Measurements from ENCODE around the gene LRRC45. TPM values are rescaled to one million over a fixed set of nuclear protein-coding genes. Genes with fewer than 3 reads are reported as not detected.
A peak's percentile ranks its signal among the peaks of the same experiment; 100 is the strongest.

LRRC45 gene
- total RNA-seq, 2 experiments from 2014 or later = 41.2 to 52.0 TPM

DNA sequence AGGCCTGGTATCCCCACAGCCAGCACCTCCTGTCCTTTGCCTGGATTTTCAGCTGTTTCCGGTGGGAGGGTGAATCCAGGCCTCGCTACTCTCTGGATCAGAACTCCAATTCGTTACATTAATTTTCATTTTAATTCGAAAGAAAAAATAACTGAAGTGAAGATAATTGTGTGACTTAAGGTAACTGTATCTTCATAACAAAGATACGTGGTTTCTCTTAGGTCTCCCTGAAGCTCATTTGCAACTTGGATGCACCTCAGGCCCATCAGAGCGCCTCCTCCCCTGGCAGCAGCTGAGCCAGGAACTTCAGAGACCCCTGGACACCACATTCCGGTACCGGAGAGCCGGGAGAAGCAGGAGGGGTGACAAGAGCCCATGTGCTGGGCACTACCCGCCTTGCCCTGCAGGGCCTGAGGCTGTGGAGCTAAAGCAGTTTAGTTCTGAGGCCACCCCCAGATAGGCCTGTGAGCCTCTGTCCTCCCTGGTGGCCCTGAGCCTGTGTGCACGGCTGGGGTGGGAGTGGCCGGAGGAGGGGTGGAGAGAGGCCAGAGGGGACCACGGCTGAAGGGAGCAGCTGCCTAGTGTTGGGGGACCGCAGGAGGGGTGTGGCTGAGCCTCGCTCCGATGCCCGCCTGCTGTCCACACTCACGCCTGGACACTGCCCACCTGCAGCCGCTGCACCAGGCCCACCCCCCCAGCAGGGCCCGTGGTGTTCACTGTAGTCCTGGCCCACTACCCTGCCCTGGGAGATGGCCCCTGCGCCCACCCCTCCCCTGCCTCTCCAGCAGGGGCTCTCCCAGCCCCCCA lies 53.9 kb downstream of the LRRC45 start:
- Histone ChIP-seq H3K36me3 (ENCODE audit: insufficient read depth, low read length) (peaks cover 54% of the 10 kb centered on the region), H2AFZ (ENCODE audit: low read length) (no peak overlapping the region), H3K9me2 (ENCODE audit: insufficient read depth, low read length) (no peaks in the 10 kb centered on the region), H4K20me1 (ENCODE audit: insufficient read depth, low read length) (no peaks in the 10 kb centered on the region), H3K79me2 (ENCODE audit: insufficient read depth, low read depth, low read length) (no peaks in the 10 kb centered on the region), H3K4me3 (ENCODE audit: low read depth, low read length, poor library complexity, severe bottlenecking) (no peak overlapping the region), H3K27ac (ENCODE audit: low read depth, low read length, poor library complexity, severe bottlenecking) (peak overlapping the region; percentile 66), H3K4me1 (ENCODE audit: insufficient read depth, low read length, poor library complexity, severe bottlenecking) (peaks cover 25% of the 10 kb centered on the region), H3K4me2 (ENCODE audit: low read length) (no peak overlapping the region), H3K9me3 (ENCODE audit: low read length) (no peaks in the 10 kb centered on the region)
- POLR2A ChIA-PET = interaction anchor here (0.7 to 1.4 kb wide), 2 partner anchors 11 to 220 kb away, joined by 4 to 5 read pairs; no protein-coding TSS in a partner anchor
- no TSS peak for BruUV-seq (replicated peaks)
- CTCF ChIA-PET (ENCODE audit: unreplicated experiment) = no interaction called here
- no peak for DNase-seq (ENCODE audit: low spot score)
- no peak for TF ChIP-seq EZH2phosphoT487 (IDR thresholded peaks at IDR 0.05; ENCODE audit: borderline replicate concordance, low read depth, low read length)
- TF ChIP-seq, protein P1, sequence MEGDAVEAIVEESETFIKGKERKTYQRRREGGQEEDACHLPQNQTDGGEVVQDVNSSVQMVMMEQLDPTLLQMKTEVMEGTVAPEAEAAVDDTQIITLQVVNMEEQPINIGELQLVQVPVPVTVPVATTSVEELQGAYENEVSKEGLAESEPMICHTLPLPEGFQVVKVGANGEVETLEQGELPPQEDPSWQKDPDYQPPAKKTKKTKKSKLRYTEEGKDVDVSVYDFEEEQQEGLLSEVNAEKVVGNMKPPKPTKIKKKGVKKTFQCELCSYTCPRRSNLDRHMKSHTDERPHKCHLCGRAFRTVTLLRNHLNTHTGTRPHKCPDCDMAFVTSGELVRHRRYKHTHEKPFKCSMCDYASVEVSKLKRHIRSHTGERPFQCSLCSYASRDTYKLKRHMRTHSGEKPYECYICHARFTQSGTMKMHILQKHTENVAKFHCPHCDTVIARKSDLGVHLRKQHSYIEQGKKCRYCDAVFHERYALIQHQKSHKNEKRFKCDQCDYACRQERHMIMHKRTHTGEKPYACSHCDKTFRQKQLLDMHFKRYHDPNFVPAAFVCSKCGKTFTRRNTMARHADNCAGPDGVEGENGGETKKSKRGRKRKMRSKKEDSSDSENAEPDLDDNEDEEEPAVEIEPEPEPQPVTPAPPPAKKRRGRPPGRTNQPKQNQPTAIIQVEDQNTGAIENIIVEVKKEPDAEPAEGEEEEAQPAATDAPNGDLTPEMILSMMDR (conservative IDR thresholded peaks at IDR 0.05; ENCODE audit: low read length) = no peak
- intact Hi-C loops (cut with micrococcal nuclease; ENCODE audit: unreplicated experiment) = no loop called here

DNA sequence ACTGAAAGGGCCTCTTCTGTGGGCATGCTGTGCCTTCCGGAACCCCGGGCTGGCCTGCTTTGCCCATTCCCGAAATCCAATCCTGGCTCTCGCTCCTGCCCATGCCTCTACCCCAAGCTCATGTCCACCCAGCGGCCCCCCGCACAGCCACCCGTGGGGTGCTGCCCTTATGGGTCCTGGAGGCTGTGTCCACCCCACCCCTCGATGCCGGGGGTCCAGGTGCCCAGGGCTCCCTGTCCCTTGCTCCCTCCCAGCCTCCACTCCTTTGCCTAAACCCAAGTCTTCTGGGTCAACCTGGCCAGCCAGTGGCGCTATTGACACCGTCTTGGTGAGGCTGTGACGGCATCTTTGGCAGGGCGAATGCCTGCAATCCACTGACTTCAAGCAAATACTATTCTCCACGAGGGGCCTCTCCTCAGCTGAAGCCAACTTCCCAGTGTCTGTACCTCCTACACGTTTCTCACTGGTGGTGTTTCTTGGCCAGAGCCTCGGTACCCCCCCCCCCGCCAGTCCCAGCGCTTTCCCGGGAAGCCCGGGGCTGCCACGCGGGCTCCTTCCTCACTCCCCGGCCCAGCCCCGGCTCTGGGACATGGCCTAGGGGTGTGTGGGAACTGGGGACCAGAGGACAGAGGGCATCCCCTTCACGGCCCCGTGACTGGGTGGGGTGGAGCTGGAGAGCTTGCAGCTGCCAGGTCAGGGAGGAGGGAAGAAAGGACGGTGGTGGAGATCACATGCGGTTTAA lies 54.7 kb downstream of the LRRC45 start:
- TF ChIP-seq EZH2phosphoT487 (IDR thresholded peaks at IDR 0.05; ENCODE audit: borderline replicate concordance, low read depth, low read length) = no peak
- TF ChIP-seq, protein P1 (conservative IDR thresholded peaks at IDR 0.05; ENCODE audit: low read length) = no peak
- ChIA-PET CTCF (ENCODE audit: unreplicated experiment) (no interaction called here), POLR2A (no interaction called here)
- no peaks in the 10 kb centered on the region for H4K20me1 ChIP-seq (ENCODE audit: insufficient read depth, low read length)
- H3K36me3 ChIP-seq (ENCODE audit: insufficient read depth, low read length) = peaks cover 62% of the 10 kb centered on the region
- H3K4me3 ChIP-seq (ENCODE audit: low read depth, low read length, poor library complexity, severe bottlenecking) = no peak overlapping the region
- no peak overlapping the region for H2AFZ ChIP-seq (ENCODE audit: low read length)
- no peaks in the 10 kb centered on the region for H3K9me3 ChIP-seq (ENCODE audit: low read length)
- no peak overlapping the region for H3K27ac ChIP-seq (ENCODE audit: low read depth, low read length, poor library complexity, severe bottlenecking)
- H3K4me2 ChIP-seq (ENCODE audit: low read length) = no peak overlapping the region
- intact Hi-C loops (cut with micrococcal nuclease; ENCODE audit: unreplicated experiment) = no loop called here
- no peaks in the 10 kb centered on the region for H3K79me2 ChIP-seq (ENCODE audit: insufficient read depth, low read depth, low read length)
- no TSS peak for BruUV-seq (replicated peaks)
- H3K4me1 ChIP-seq (ENCODE audit: insufficient read depth, low read length, poor library complexity, severe bottlenecking) = peaks cover 25% of the 10 kb centered on the region
- no peaks in the 10 kb centered on the region for H3K9me2 ChIP-seq (ENCODE audit: insufficient read depth, low read length)
- DNase-seq (ENCODE audit: low spot score) = no peak

DNA sequence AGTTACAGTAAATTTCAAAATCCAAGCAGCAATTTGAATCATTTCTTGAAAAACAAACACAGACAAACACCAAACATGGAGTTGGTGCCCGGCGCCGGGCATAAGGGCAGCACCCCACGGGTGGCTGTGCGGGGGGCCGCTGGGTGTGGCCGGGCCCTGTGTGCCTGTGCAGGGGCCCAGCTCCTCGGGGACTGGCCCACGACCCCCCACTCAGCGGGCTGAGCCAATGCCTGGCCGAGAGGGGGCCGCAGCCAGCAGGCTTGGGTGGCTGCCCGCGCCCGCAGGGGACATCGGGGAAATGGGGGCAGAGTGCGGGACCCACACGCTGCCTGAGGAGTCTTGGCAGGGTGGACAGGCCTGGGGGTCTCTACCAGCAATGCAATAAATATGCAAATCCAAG lies 55.3 kb downstream of the LRRC45 start:
- no peak overlapping the region for H2AFZ ChIP-seq (ENCODE audit: low read length)
- no peak overlapping the region for H3K4me3 ChIP-seq (ENCODE audit: low read depth, low read length, poor library complexity, severe bottlenecking)
- H3K9me2 ChIP-seq (ENCODE audit: insufficient read depth, low read length) = no peaks in the 10 kb centered on the region
- no peak overlapping the region for H3K27ac ChIP-seq (ENCODE audit: low read depth, low read length, poor library complexity, severe bottlenecking)
- POLR2A ChIA-PET = no interaction called here
- no peaks in the 10 kb centered on the region for H4K20me1 ChIP-seq (ENCODE audit: insufficient read depth, low read length)
- intact Hi-C loops (cut with micrococcal nuclease; ENCODE audit: unreplicated experiment) = no loop called here
- CTCF ChIA-PET (ENCODE audit: unreplicated experiment) = no interaction called here
- no peak for DNase-seq (ENCODE audit: low spot score)
- H3K4me2 ChIP-seq (ENCODE audit: low read length) = no peak overlapping the region
- no peaks in the 10 kb centered on the region for H3K9me3 ChIP-seq (ENCODE audit: low read length)
- peaks cover 25% of the 10 kb centered on the region for H3K4me1 ChIP-seq (ENCODE audit: insufficient read depth, low read length, poor library complexity, severe bottlenecking)
- H3K36me3 ChIP-seq (ENCODE audit: insufficient read depth, low read length) = peaks cover 68% of the 10 kb centered on the region
- BruUV-seq (replicated peaks) = TSS peak; percentile 69
- no peak for TF ChIP-seq EZH2phosphoT487 (IDR thresholded peaks at IDR 0.05; ENCODE audit: borderline replicate concordance, low read depth, low read length)
- H3K79me2 ChIP-seq (ENCODE audit: insufficient read depth, low read depth, low read length) = no peaks in the 10 kb centered on the region
